HEK293 (cell line): Measurements from ENCODE around the gene DSCAM.
"Not testable (repeated sequence)": the region's sequence is repeated elsewhere in the genome, so short reads cannot be mapped to it uniquely, and the experiment has no call there.

Experiments
- CTCF ChIA-PET: fragments of 350-600 bp; formaldehyde crosslinking; extraction: SDS; loops from one replicate; lab custom pipeline; 2021; ENCODE audit warnings: antibody characterized with exemption; lab: Yijun Ruan, JAX
- POLR2A ChIA-PET: fragments of 300-600 bp; formaldehyde crosslinking; extraction: SDS; loops from one replicate; lab custom pipeline; 2020; ENCODE audit warnings: antibody characterized with exemption, inconsistent platforms; lab: Yijun Ruan, JAX
- H3K27ac ChIP-seq: fragments of 200-500 bp; sonication (Bioruptor generic); 2 replicates; pipeline ENCODE4 v1.5.1; 2014; ENCODE audit warnings: low read depth, low read length, control low read depth, inconsistent platforms; ENCODE audit errors: extremely low read depth
- H3K36me3 ChIP-seq, 2 experiments: fragments of 200-500 bp in 1 of 2; sonication (Bioruptor generic) in 1 of 2; 1 replicate in 1 of 2; 2 replicates in 1 of 2; pipeline ENCODE4 v1.5.1; 2014 to 2017; ENCODE audit warnings: inconsistent platforms in 2 of 2, low read length in 2 of 2; ENCODE audit not compliant: control insufficient read depth in 2 of 2, insufficient read depth in 1 of 2
- H3K4me1 ChIP-seq: fragments of 200-500 bp; sonication (Bioruptor generic); 2 replicates; pipeline ENCODE4 v1.5.1; 2014; ENCODE audit warnings: mild to moderate bottlenecking, low read length, inconsistent platforms; ENCODE audit not compliant: control insufficient read depth, insufficient read depth
- H3K4me3 ChIP-seq: 2 replicates; pipeline ENCODE4 v1.5.1; 2011; ENCODE audit warnings: low read depth, mild to moderate bottlenecking, control low read depth, low read length, moderate library complexity
- H3K9me3 ChIP-seq: fragments of 200-500 bp; sonication (Bioruptor generic); 2 replicates; pipeline ENCODE4 v1.5.1; 2014; ENCODE audit warnings: low read depth, low read length, inconsistent platforms; ENCODE audit not compliant: control insufficient read depth, insufficient read depth
- BCL11B ChIP-seq: fragments of 450-650 bp; formaldehyde crosslinking; IDR thresholded peaks from 2 replicates; pipeline ENCODE4 v1.5.1; 2016; ENCODE audit warnings: low read depth, missing biosample characterization, missing genetic modification characterization
- PRDM2 ChIP-seq: fragments of 450-650 bp; formaldehyde crosslinking; IDR thresholded peaks from 2 replicates; pipeline ENCODE4 v1.5.1; 2016; ENCODE audit warnings: missing biosample characterization, missing genetic modification characterization, borderline replicate concordance
- SCRT1 ChIP-seq: fragments of 450-650 bp; formaldehyde crosslinking; IDR thresholded peaks from 2 replicates; pipeline ENCODE4 v1.5.1; 2016; ENCODE audit warnings: missing biosample characterization, missing genetic modification characterization, borderline replicate concordance
- SETDB1 ChIP-seq: IDR thresholded peaks from one replicate; pipeline ENCODE4 v1.6.1; 2017; ENCODE audit warnings: mild to moderate bottlenecking, low read length, moderate library complexity, mixed read lengths; ENCODE audit not compliant: insufficient read length
- TRIM28 ChIP-seq: IDR thresholded peaks from 2 replicates; pipeline ENCODE4 v1.6.1; 2011; ENCODE audit warnings: low read length, control low read depth, borderline replicate concordance
- ZBTB17 ChIP-seq: fragments of 450-650 bp; formaldehyde crosslinking; IDR thresholded peaks from 2 replicates; pipeline ENCODE4 v1.5.1; 2016; ENCODE audit warnings: missing biosample characterization, missing genetic modification characterization
- ZBTB26 ChIP-seq: fragments of 450-650 bp; formaldehyde crosslinking; optimal IDR thresholded peaks from 2 replicates; pipeline ENCODE3; 2016; ENCODE audit warnings: missing biosample characterization, mild to moderate bottlenecking, missing genetic modification characterization
- ZBTB7A ChIP-seq: fragments of 450-650 bp; formaldehyde crosslinking; IDR thresholded peaks from 2 replicates; pipeline ENCODE4 v1.5.1; 2016; ENCODE audit warnings: low read depth, missing biosample characterization, missing genetic modification characterization
- ZNF404 ChIP-seq: fragments of 450-650 bp; formaldehyde crosslinking; IDR thresholded peaks from 2 replicates; pipeline ENCODE4 v1.5.1; 2017; ENCODE audit warnings: missing biosample characterization, missing genetic modification characterization
- ZNF488 ChIP-seq: fragments of 450-650 bp; formaldehyde crosslinking; IDR thresholded peaks from 2 replicates; pipeline ENCODE4 v1.5.1; 2016; ENCODE audit warnings: missing biosample characterization, missing genetic modification characterization

DSCAM gene

GRCh38 chr21:40846587-40847411, at the start of gene DSCAM:
DSCAM (minus strand) TSS chr21:40847158; CDS start chr21:40846661, 497 bp downstream.
- Histone ChIP-seq H3K36me3 (no peaks in the 10 kb centered on the region), H3K9me3 (no peaks in the 10 kb centered on the region), H3K4me3 (peak within 1 kb of the TSS; percentile 40), H3K27ac (no peak within 1 kb of the TSS)
- ChIA-PET POLR2A (interaction anchor here (0.7 kb wide), 1 partner anchor 22 kb away, joined by 3 read pairs; no protein-coding TSS in a partner anchor), CTCF (interaction anchor here (0.6 to 0.9 kb wide), 2 partner anchors 9 to 225 kb away, joined by 3 read pairs; no protein-coding TSS in a partner anchor)
- TF ChIP-seq ZBTB7A (tag by site-specific recombination) = no peak
- TF ChIP-seq ZBTB26 (tag by site-specific recombination) = peak; percentile 40
- no peak for TF ChIP-seq ZNF488 (tag by site-specific recombination)
- TF ChIP-seq ZBTB17 (tag by site-specific recombination) = peak; percentile 65
- TF ChIP-seq, all 188 proteins: peak for 2
- H3K4me1 ChIP-seq = peaks cover 2% of the 10 kb centered on the region; the same call in 1 of the 2 replicates

GRCh38 chr21:40895697-40896096, 48.7 kb upstream of the DSCAM start:
- H3K9me3 ChIP-seq, POLR2A ChIA-PET, H3K36me3 ChIP-seq, H3K27ac ChIP-seq, H3K4me3 ChIP-seq, H3K4me1 ChIP-seq: not testable (repeated sequence)
- CTCF ChIA-PET = interaction anchor here (0.7 kb wide), 1 partner anchor 11 kb away, joined by 3 read pairs; no protein-coding TSS in a partner anchor
- TF ChIP-seq TRIM28 (0 out of 2 replicates have a peak, but pooled peaks have one; percentile 28), SETDB1 (peak; percentile 78)

- Histone ChIP-seq H3K27ac (no peak overlapping the region), H3K9me3 (no peaks in the 10 kb centered on the region), H3K4me3 (no peak overlapping the region)
- CTCF ChIA-PET = no interaction called here
- TF ChIP-seq PRDM2 (no peak), ZNF404 (tag by site-specific recombination) (no peak), SCRT1 (tag by site-specific recombination) (no peak), BCL11B (tag by site-specific recombination) (no peak)
- TF ChIP-seq, all 188 proteins: peak for 0
- POLR2A ChIA-PET = no interaction called here
- Histone ChIP-seq H3K4me1 (no peaks in the 10 kb centered on the region), H3K36me3 (no peaks in the 10 kb centered on the region)
Observed at GRCh38 chr21:40886931-40887330, 40.0 kb upstream of the DSCAM start.
